GM23248 (cell line): ENCODE data around the gene RNASEH2B. TPM values are rescaled to one million over a fixed set of nuclear protein-coding genes. Genes with fewer than 3 reads are reported as not detected.

Experiments
- DNase-seq: peaks from one replicate; pipeline ENCODE4 v3.0.0-alpha.2; 2015
- H2AFZ ChIP-seq: fragments of 200-600 bp; sonication (generic); 2 replicates; pipeline ENCODE4 v1.6.1; 2016; ENCODE audit warnings: antibody characterized with exemption
- H3F3A ChIP-seq: fragments of 200-600 bp; sonication (generic); 2 replicates; pipeline ENCODE4 v1.6.1; 2016; ENCODE audit warnings: mild to moderate bottlenecking, antibody characterized with exemption, mixed run types; ENCODE audit not compliant: insufficient read depth
- H3K27ac ChIP-seq: fragments of 200-600 bp; sonication (generic); 2 replicates; pipeline ENCODE4 v1.5.1; 2016; ENCODE audit warnings: mild to moderate bottlenecking
- H3K27me3 ChIP-seq: fragments of 200-600 bp; sonication (generic); replicated peaks from 2 replicates; pipeline ENCODE4 v1.6.1; 2016; ENCODE audit warnings: mild to moderate bottlenecking; ENCODE audit not compliant: insufficient read depth
- H3K36me3 ChIP-seq: fragments of 200-600 bp; sonication (generic); 2 replicates; pipeline ENCODE4 v1.6.1; 2016; ENCODE audit warnings: low read depth, mild to moderate bottlenecking
- H3K4me1 ChIP-seq: fragments of 200-600 bp; sonication (generic); 2 replicates; pipeline ENCODE4 v1.6.1; 2016; ENCODE audit warnings: mild to moderate bottlenecking; ENCODE audit not compliant: insufficient read depth
- H3K4me2 ChIP-seq: fragments of 200-600 bp; sonication (generic); one replicate; pipeline ENCODE4 v1.6.1; 2016; ENCODE audit warnings: mild to moderate bottlenecking; ENCODE audit not compliant: unreplicated experiment
- H3K4me3 ChIP-seq: fragments of 200-600 bp; sonication (generic); 2 replicates; pipeline ENCODE4 v1.5.1; 2016; ENCODE audit warnings: mild to moderate bottlenecking
- H3K79me2 ChIP-seq: fragments of 200-600 bp; sonication (generic); 2 replicates; pipeline ENCODE4 v1.6.1; 2016; ENCODE audit warnings: mild to moderate bottlenecking; ENCODE audit not compliant: insufficient read depth
- H3K9ac ChIP-seq: fragments of 200-600 bp; sonication (generic); 2 replicates; pipeline ENCODE4 v1.6.1; 2016; ENCODE audit warnings: mild to moderate bottlenecking
- H3K9me2 ChIP-seq: fragments of 200-600 bp; sonication (generic); 2 replicates; pipeline ENCODE4 v1.6.1; 2016; ENCODE audit warnings: mixed run types, mild to moderate bottlenecking, moderate library complexity; ENCODE audit not compliant: insufficient read depth
- H3K9me3 ChIP-seq: fragments of 200-600 bp; sonication (generic); one replicate; pipeline ENCODE4 v1.6.1; 2017; ENCODE audit warnings: low read depth
- H4K20me1 ChIP-seq: fragments of 200-600 bp; sonication (generic); 2 replicates; pipeline ENCODE4 v1.6.0; 2016; ENCODE audit not compliant: insufficient read depth
- EZH2 ChIP-seq: fragments of 200-600 bp; sonication (generic); IDR thresholded peaks from 2 replicates; pipeline ENCODE4 v1.6.1; 2018; ENCODE audit warnings: antibody characterized with exemption, mild to moderate bottlenecking; ENCODE audit not compliant: insufficient read depth, poor library complexity, severe bottlenecking
- EZH2phosphoT487 ChIP-seq: fragments of 200-600 bp; sonication (generic); IDR thresholded peaks from 2 replicates; pipeline ENCODE4 v1.6.1; 2018; ENCODE audit warnings: antibody characterized with exemption, moderate library complexity, mild to moderate bottlenecking, low read depth; ENCODE audit not compliant: insufficient read depth
- WGBS, 2 experiments: methylation state at CpG; one replicate each; pipeline ENCODE4 v1.1.6; 2015 to 2017; ENCODE audit warnings: low lambda C conversion rate in 2 of 2, low coverage in 1 of 2; ENCODE audit errors: missing lambda C conversion rate in 2 of 2; 5-methylcytosine and 5-hydroxymethylcytosine counted together
- in situ Hi-C: fragments of 300-500 bp; cut with MboI; formaldehyde crosslinking; loops from 2 replicates; pipeline ENCODE4 v1.15.0; 2020
- polyA plus RNA-seq: library from polyadenylated mRNA; unstranded; fragments of >200 nt; fragmentation: Nextera tagmentation; extraction: Ambion mirVana; gene quantifications from 2 replicates; pipeline ENCODE4 v1.2.1, GENCODE V29; 2016
- total RNA-seq: library from RNA; depleted of rRNA; stranded (reverse); fragments of >200 nt; shearing (Covaris generic); gene quantifications from 2 replicates; pipeline ENCODE4 v1.2.3, GENCODE V29; 2014

The RNASEH2B gene
- total and polyA plus RNA-seq, 2 experiments from 2014 or later, result 27.9 to 28.3 TPM

GRCh38 chr13:50923272-50923671, 13.7 kb downstream of the RNASEH2B start:
- H3K4me2 ChIP-seq, result no peak overlapping the region
- in situ Hi-C loops, result no loop called here

GRCh38 chr13:50924025-50924424, 14.4 kb downstream of the RNASEH2B start:
- no peak overlapping the region for H2AFZ ChIP-seq
- no peak overlapping the region for H3K4me3 ChIP-seq
- no peaks in the 10 kb centered on the region for H3K9me2 ChIP-seq
- no peaks in the 10 kb centered on the region for H3K4me1 ChIP-seq
- H3K27ac ChIP-seq, result no peak overlapping the region
- in situ Hi-C loops, result no loop called here
- H3F3A ChIP-seq, result no peaks in the 10 kb centered on the region
- H3K4me2 ChIP-seq, result no peak overlapping the region
- no peak for TF ChIP-seq EZH2phosphoT487
- TF ChIP-seq EZH2, result no peak
- no peaks in the 10 kb centered on the region for H3K27me3 ChIP-seq
- no peaks in the 10 kb centered on the region for H3K36me3 ChIP-seq
- H4K20me1 ChIP-seq, result no peaks in the 10 kb centered on the region
- no peak overlapping the region for H3K9ac ChIP-seq
- peaks cover 6% of the 10 kb centered on the region for H3K9me3 ChIP-seq
- DNase-seq, result no peak
- peaks cover 51% of the 10 kb centered on the region for H3K79me2 ChIP-seq

More at GRCh38 chr13:50923272-50923671, 13.7 kb downstream of the RNASEH2B start:
- Histone ChIP-seq H3K36me3 (no peaks in the 10 kb centered on the region), H3K27ac (no peak overlapping the region), H3K9me3 (peaks cover 6% of the 10 kb centered on the region), H3K4me3 (no peak overlapping the region), H3K9me2 (no peaks in the 10 kb centered on the region), H3K9ac (no peak overlapping the region), H3K27me3 (no peaks in the 10 kb centered on the region), H2AFZ (no peak overlapping the region), H4K20me1 (no peaks in the 10 kb centered on the region), H3F3A (no peaks in the 10 kb centered on the region), H3K79me2 (peaks cover 59% of the 10 kb centered on the region), H3K4me1 (no peaks in the 10 kb centered on the region)
- peak; percentile 23 for DNase-seq
- TF ChIP-seq EZH2, result no peak
- no peak for TF ChIP-seq EZH2phosphoT487
- 90 to 97% methylated on average over 1 of the region's 1 CpG for WGBS, 2 experiments

- Histone ChIP-seq H3F3A (no peaks in the 10 kb centered on the region), H3K9me3 (peaks cover 5% of the 10 kb centered on the region), H3K4me1 (no peaks in the 10 kb centered on the region), H4K20me1 (no peaks in the 10 kb centered on the region), H3K27me3 (no peaks in the 10 kb centered on the region), H3K9me2 (no peaks in the 10 kb centered on the region), H2AFZ (no peak overlapping the region), H3K27ac (no peak overlapping the region), H3K36me3 (no peaks in the 10 kb centered on the region), H3K4me3 (no peak overlapping the region), H3K79me2 (peaks cover 17% of the 10 kb centered on the region), H3K4me2 (no peak overlapping the region), H3K9ac (no peak overlapping the region)
- in situ Hi-C loops, result no loop called here
- DNase-seq, result no peak
- WGBS, 2 experiments, result 85 to 90% methylated on average over 2 of the region's 2 CpGs
- TF ChIP-seq EZH2phosphoT487, result no peak
- no peak for TF ChIP-seq EZH2
These were observed 18.1 kb downstream of the RNASEH2B start for GRCh38 chr13:50927701-50928100.

GRCh38 chr13:50928102-50928501, 18.5 kb downstream of the RNASEH2B start:
- in situ Hi-C loops, result no loop called here

More at GRCh38 chr13:50928102-50928501, 18.5 kb downstream of the RNASEH2B start:
- no peak for DNase-seq
- Histone ChIP-seq H3K9ac (no peak overlapping the region), H3K36me3 (no peaks in the 10 kb centered on the region), H3K9me3 (peaks cover under 1% of the 10 kb centered on the region), H3K27me3 (no peaks in the 10 kb centered on the region), H2AFZ (no peak overlapping the region), H3F3A (no peaks in the 10 kb centered on the region), H3K9me2 (no peaks in the 10 kb centered on the region), H3K4me3 (no peak overlapping the region), H3K79me2 (peaks cover 13% of the 10 kb centered on the region), H4K20me1 (no peaks in the 10 kb centered on the region), H3K27ac (no peak overlapping the region), H3K4me1 (no peaks in the 10 kb centered on the region), H3K4me2 (no peak overlapping the region)
- 53 to 55% methylated on average over 2 of the region's 2 CpGs for WGBS, 2 experiments
- no peak for TF ChIP-seq EZH2phosphoT487
- TF ChIP-seq EZH2, result no peak
